GM19025 (cell line): ENCODE results near the gene SBK1.

Experiments
- ATAC-seq: cut with Tn5 transposase; IDR thresholded peaks from one replicate; pipeline ENCODE4 v1.9.1; 2021; ENCODE audit warnings: mild to moderate bottlenecking, low read depth, moderate library complexity; ENCODE audit not compliant: unreplicated experiment

Gene SBK1

DNA sequence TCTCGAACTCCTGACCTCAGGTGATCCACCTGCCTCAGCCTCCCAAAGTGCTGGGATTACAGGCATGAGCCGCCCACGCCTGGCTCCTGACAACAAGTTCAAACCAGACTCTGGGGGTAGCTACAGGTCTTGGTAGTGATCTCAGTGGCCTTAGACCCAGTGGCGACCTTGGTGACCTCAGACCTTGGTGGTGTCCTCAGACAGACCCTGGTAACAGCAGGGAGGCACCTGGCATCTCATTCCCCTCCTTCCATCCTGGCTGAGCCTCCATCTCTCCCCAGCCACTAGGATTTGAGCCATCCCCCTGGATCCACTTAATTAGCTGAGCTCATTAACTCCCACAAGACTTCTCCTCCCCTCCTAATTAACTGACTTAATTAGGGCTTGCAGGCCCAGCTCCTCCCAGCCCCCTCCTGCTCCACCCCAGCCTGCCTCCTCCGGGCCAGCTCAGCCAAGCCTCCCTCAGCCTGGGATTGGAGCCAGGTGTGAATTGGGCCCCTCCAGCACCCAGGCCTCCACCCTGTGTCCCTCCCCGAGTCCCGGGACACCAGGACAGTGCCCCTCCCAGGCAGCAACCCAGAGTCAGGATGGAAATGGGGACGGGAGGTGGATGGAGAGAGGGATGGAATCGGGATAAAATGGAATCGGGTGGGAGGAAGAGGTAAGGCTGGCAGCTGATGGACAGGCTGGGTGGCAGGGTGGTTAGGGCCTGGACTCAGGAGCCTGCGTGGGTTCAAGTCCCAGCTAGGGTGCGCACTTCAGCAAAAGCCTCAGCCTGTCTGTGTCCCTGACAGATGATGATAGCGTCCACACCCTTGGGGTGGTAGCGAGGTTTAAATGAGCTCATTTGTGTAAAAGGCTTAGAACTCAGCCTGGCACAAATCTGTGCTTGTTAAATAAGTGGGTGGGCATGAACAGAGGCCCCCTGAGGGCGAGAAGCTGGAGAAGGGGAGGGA, 11.2 kb upstream of the SBK1 start:
- ATAC-seq: no peak

DNA sequence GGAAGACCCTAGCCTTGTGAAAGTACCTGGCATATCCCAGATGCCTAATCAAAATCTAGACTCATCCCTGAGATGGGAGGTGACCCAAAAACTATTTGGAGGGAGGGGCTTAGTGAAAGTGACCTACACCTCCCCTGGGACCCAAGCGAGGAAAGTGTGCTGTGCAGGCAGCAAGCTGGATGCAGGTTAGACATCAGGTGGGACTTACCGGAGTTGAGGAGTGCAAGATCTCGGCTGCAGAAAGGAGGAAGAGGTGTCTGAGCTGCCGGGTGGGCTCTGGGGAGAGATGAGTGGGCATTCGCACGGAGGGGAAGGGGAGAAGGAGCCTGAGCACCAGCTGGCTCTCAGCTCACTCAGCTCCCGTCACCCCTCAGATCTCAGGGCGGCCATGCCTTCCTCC, 10.3 kb upstream of the SBK1 start:
- no peak for ATAC-seq

DNA sequence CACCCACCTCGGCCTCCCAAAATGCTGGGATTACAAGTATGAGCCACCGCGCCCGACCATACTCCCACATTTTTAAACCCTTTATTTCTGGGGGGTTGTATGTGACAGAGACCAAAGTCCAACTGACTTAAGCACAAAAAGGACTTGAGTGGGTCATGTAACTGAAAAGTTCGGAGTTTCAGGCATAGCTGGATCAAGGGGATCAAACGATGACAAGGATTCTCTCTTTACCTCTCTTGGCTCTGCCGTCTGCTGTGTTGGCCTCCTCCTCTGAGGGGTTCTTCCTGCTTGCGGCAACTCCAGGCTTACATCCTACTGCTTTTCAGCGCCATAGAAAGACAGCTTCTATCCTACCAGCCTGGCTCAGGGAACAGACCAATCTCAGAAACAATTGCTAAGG, 9.2 kb upstream of the SBK1 start:
- ATAC-seq: no peak

DNA sequence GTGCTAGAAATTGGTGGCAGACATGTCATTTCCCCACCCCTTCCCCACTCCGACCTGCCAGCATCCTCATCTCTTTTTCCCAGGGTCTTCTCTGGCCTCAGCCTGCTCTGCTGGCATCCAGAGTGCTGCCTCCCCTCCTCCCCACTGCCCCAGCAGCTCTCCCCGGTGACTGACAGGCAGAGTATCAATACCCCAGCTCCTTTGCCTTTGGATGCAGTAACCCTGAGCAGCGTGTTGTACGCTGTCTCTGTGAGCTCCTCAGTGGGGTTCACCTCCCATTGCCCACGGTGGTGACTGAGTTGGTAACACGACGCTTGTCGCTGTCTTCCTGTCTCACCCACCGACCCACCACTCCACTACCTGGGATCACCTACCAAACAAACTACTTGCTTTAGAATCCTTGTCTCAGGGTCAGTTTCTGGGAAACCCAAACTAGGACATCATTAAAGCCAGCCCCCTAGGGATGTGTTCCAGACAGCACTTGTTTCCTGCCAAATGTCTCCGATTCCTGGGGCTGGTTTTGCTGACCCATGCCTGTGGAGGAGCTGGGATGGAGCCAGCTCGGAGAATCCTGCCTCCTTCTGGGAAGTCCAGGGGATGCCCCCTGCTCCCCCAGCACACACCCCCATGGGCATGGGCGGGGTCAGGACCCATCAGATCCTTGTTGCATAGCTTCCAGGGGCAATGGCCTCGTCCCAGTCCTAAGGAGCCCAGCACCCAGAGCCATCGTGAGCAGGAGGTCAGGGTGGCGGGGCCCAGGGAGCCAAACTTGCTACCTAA, 8.3 kb upstream of the SBK1 start:
- ATAC-seq: no peak

DNA sequence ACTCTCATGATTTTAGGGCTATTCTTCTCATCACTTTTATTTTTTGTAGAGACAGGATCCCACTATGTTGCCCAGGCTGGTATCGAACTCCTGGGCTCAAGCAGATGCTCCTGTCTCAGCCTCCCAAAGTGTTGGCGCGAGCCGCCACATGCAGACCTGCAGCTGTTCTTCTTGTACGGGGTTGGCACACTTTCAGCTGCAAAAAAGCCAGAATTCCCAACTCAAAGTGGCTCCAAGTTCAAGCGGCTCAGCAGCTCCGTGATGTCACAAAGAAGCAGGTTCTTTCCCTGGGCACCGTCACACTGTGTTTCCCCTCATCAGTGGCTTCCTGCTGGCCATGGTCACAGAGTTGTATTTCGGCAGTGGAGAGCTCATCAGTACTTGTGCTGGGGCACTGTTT, 6.7 kb upstream of the SBK1 start:
- ATAC-seq: no peak

DNA sequence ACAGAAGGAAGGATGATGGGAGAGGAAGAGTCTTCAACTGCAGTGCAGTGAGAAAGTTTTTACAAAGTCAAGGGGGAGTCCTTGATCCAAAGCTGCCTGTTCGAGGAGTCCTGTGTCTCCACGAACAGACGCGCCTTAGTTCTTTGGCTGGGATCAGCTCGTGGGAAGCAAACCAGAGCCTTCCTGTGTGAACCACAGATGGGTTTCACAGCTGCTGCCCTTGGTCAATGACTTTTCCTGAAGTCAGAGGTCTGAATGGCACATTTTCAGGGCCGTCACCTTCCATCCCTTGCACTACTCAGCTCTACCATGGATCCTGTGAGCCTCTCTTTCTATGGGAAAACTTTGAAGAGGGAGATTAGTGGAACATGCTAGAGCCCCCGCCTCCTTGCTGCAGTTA, 4.2 kb upstream of the SBK1 start:
- no peak for ATAC-seq

DNA sequence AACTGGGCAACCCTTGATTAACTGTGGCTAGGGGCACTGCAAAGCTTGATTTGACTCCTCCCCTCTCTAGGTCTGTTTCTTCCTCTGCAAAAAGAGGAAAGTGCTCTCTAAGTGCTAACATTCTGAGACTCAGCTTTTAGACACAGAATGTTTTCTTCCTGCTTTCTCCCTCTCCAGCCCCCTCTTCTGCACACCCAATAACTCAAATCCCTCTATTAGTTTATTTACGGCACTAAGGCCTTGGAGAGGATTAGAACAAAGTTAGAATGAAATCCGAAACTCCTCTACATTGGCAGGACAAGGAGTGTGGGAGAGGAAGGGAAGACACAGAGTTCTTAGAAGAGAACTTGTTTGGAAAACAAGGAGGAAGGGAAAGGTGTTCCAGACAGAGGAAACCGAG, 3.3 kb upstream of the SBK1 start:
- ATAC-seq: no peak

DNA sequence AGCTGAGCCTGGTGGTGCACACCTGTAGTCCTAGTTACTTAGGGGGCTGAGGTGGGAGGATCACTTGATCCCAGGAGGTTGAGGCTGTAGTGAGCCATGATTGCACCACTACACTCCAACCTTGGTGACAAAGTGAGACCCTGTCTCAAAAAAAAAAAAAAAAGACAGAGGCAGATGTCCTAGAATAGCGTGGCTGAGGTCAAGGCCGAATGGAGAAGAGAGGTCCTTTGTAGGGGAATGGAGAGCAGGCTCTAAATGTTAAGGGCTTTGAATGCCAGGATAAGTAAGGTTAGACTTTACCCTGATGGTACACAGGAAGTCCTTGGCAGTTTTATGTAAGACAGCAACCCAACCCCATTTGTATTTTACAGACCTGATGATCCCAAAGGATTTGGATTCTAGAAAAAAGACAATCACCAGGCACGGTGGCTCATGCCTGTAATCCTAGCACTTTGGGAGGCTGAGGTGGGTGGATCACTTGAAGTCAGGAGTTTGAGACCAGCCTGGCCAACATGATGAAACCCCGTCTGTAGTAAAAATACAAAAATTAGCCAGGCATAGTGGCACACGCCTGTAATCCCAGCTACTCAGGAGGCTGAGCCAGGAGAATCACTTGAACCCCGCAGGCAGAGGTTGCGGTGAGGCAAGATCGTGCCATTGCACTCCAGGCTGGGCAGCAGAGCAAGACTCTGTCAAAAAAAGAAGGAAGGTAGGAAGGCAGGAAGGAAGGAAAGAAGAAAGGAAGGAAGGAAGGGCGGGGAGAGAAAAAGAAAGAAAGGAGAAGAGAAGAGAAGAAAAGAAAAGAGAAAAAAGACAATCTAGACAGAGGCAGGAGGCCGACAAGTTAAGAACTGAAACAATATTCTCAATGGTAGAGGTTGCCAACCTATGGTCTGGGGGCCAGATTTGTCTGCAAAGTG, 2.1 kb upstream of the SBK1 start:
- ATAC-seq: no peak

DNA sequence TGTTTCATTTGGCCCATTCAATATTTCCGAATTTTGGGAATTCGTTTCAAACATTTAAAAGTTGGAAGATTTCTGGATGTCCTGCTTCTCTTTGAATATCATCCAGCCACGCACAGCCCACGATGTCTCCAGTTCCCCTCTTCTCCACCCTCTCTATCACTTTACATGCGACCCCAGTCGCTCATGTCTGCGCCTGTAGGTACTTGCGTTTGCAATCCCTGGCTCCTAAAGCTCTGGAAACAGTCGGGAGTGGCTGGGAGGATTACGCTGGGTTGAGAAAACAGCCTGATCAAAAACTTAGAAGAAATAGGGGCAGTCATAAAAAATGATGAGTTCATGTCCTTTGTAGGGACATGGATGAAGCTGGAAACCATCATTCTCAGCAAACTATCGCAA, 1.5 kb upstream of the SBK1 start:
- ATAC-seq: no peak

DNA sequence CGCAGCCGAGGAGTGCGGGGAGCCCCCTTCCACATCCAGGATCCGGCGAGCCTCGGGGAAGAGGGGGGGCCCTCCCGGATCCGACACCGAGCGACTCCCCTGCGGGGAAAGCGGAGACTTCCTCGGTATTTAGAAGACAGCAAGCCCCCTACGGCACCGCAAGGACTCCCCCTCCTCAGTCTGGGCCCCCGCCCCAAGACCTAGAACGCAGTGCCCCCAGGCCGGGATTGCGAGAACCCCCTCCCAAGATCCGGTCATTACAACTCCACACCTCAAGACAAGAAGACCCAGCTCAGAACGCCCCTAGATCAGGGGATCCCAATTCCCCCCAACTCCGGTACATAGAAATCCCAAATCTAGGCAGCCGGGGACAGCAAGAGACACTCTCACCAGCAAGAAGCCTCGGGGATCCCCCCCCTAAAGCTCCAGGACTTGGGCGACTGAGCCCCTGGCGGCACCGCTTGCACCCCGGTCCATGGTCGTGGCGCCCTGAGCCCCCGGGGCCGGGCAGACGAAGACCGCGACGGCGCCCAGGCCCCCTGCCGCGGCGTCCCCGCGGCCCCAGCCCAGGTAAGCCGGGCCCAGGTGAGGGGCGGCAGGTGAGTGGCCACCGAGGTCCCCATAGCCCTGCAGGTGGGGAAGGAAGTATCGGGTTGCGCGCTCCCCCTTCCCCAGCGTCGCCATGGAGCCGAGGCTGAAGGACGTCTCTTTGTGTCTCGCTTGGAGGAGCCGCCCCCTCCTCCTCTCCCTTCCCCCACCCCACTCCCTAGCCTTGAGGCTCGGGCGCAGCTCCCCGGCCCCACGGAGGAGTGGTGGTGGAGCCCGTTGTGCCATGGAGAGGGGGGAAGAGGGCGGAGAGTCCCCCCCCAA, 641 bp downstream of the SBK1 start:
- no peak for ATAC-seq

DNA sequence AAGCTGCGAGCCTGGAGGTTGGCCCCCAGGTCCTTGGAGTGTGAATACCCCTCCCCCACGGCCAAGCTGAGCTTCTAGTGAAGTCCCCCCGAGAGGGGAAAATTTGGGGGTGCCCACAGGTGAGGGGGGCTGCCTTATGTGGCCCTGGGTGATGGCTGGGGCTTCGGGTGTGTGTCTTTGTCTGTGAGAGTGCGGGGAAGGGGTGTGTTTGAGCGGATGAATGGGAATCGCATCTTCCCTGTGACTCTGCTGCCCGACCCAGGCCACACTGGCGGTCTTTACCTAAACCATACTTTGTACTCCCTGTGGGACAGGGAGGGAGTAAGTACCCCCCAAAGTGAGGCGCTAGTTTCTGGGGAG, 1.3 kb downstream of the SBK1 start:
- no peak for ATAC-seq

DNA sequence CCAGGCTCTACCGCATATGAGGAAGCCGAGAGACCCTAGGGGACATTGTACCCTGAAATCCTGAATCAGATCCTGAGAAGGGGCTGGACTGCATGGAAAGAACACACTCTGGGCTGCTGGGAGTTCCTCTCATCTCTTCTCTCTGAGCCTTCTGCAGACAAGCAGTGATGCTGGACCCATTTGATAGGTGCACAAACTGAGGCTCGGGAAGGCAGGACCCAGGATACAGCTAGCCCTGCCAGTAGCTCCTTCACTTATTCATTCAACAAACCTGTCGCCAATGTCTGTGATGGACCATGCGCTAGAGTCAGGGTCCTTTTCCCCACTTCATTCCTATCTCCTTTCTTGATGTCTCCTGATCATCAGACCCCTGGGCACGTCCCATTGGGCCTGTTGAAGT, 1.9 kb downstream of the SBK1 start:
- ATAC-seq: no peak

DNA sequence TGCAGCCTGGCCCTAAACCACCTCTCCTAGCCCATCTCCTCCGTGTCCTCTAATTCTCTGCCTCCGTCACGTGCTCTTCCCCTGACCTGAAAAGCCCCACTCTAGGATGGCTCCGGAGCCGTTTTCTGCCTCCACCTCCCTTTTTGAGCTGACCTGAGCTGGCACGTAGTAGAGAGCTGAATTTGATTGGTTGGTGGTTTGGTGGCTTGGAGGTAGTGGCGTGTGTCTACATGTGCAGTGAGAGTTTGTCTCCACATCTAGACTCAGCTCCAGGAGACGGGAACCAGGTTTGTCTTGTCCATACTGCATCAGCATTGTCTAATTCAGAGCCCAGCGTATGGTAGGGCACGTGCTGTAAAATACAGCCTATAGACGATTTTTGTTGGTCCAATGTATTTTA, 3.0 kb downstream of the SBK1 start:
- ATAC-seq: no peak

DNA sequence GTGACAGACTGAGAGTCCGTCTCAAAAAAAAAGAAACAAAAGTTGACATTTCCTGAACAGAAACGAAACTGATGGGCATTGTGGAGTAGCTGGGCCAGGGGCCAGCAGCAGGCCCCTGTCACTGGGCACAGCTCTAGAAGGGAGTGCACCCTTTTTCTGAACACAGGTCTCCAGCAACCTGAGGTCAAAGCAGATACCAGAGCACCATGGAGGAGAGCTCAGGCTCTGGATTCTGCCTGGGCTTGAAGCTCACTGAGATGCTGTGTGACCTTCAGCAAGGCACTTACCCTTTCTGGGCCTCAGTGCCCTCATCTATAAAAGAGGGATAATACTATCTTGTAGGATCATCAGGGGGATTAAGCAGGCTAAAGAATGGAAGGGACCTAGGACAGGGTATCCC, 5.0 kb downstream of the SBK1 start:
- ATAC-seq: no peak

DNA sequence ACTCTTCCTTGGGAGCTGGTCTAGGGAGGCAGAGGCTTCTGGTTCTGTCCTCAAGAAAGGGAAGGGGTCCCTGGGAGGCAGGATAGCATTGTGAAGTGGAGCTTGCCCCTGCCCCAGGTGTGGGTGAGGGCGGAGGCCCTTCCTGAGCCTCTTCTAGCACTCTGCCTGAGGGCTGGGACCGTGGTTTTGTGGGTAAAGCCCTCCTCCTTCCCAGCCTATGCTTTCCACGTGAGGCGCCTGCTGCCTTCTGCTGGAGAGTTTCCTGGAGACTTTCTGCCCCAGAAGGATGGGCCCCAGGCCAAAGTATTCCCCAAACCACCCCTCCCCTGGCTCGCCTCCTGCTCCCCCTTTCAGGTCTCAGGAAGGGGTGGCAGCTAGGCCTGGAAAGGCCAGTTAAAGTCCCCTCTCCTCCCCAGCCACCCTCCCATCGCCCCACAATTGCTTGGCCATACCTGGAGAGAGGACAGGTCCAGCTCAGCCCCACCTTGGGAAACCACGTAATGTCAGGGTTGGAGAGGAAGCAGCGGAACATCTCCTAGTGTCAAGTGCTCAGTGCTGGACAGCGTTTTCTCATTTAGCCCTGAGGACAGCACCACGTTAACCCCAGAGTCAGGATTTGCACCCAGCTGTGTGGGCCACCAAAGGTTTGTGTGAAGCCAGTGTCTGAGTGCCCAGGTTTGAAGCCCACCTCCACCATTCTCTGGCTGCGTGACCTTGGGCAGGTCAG, 5.6 kb downstream of the SBK1 start:
- ATAC-seq: no peak

DNA sequence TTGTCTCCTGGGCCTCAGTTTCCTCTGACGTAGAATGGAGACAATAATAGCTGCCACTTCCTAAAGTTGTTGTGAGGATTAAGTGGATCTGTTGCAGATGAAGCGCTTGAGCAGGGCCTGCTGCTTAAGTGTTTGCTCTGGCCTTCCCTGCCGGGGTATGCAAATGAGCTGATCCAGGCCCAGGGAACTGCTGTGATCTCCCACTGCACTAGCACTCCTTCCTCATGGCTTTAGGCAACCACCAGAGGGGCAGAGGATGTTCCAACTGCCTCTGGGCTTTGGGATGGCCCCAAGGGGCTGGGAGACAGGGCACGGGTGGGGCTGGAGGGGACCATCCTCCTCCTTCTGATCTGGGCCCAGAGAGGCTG, 6.2 kb downstream of the SBK1 start:
- ATAC-seq: no peak

DNA sequence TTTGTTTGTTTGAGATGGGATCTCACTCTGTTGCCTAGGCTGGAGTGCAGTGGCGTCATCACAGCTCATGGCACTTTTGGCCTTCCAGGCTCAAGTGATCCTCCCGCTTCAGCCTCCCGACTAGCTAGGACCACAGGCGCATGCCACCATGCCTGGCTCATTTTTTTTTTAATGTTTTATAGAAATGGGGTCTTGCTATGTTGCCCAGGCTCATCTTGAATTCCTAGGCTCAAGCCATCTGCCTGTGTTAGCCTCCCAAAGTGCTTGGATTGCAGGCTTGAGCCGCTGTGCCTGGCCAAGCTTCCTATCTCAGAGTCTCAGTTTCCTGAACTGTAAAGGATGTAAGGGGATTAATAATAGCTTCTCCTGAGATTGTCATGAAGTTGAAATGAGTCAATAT, 8.0 kb downstream of the SBK1 start:
- no peak for ATAC-seq

DNA sequence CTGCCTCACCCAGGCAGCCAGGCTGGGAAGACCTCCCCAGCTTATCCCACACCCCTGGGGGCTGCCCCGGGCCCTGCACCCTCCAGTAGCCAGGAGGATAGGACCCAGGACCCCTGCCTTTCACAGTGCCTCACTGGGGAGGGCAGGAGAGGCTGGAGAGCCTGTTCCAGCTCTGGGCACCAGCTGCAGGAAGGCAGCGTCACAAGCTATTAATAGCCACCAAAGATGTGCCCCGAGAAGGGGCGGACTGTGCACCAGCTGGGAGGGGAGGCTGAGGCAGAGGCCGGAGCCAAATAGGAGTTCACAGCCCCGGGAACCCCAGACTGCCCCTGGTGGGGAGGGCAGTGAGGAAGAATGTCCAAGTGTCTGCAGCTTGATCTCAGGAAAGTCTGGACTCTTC, 8.8 kb downstream of the SBK1 start:
- ATAC-seq: no peak

DNA sequence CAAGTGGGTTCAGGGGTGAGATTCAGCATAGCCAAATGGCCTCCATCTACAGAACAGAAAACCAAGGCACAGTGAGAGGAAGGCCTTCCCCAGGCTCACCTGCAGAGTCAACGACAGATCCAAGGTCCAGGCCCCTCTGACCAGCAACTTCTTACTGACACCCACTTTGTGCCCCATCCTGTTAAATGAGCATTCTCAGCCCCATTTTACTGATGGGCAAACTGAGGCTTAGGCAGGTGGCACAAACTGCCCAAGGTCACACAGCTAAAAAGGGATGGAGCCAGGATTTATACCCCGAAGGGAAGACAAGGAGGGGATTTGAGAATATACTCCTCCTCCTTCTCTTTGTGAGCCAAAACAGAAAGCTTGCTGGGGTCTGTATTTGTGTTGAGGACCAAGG, 9.3 kb downstream of the SBK1 start:
- no peak for ATAC-seq
